Ovary (tissue), 9 donors: Measurements from ENCODE around the gene COL9A3. TPM values are rescaled to one million over a fixed set of nuclear protein-coding genes. Genes with fewer than 3 reads are reported as not detected.

Source experiments
- DNase-seq, 5 donors: peaks; one replicate each; pipeline ENCODE4 v3.0.0-alpha.2; 2019 to 2020
- H3K27ac ChIP-seq, 2 donors: fragments of 200-600 bp; one replicate each; pipeline versions ENCODE4 v1.5.1 to v1.8.0; 2019 to 2022
- H3K27me3 ChIP-seq: fragments of 200-600 bp; one replicate; pipeline ENCODE4 v1.8.0; 2022
- H3K36me3 ChIP-seq: fragments of 200-600 bp; sonication (generic); one replicate; pipeline ENCODE4 v1.5.1; 2019
- H3K4me1 ChIP-seq: one replicate; pipeline ENCODE4 v1.8.1; 2013; ENCODE audit warnings: mild to moderate bottlenecking, moderate library complexity; ENCODE audit not compliant: insufficient read depth
- H3K4me3 ChIP-seq: fragments of 200-600 bp; sonication (generic); one replicate; pipeline ENCODE4 v1.5.1; 2017
- H3K9me3 ChIP-seq, 2 donors: fragments of 200-600 bp in 1 of 2; sonication (generic) in 1 of 2; one replicate each; pipeline versions ENCODE4 v1.5.1 to v1.8.1; 2013 to 2019; ENCODE audit warnings: mild to moderate bottlenecking in 1 of 2, moderate library complexity in 1 of 2
- CTCF ChIP-seq, 3 donors: fragments of 450-650 bp in 2 of 3; fragments of 200-600 bp in 1 of 3; IDR thresholded peaks; one replicate each; pipeline versions ENCODE4 v1.5.1 to v1.8.0; 2016 to 2022; ENCODE audit warnings: antibody characterized with exemption in 3 of 3, mild to moderate bottlenecking in 1 of 3
- EP300 ChIP-seq: sonication (generic); formaldehyde crosslinking; IDR thresholded peaks from one replicate; pipeline ENCODE4 v1.6.1; 2017; ENCODE audit warnings: antibody characterized with exemption
- POLR2A ChIP-seq: fragments of 450-650 bp; IDR thresholded peaks from one replicate; pipeline ENCODE4 v1.6.1; 2017; ENCODE audit warnings: antibody characterized with exemption, mild to moderate bottlenecking, moderate library complexity
- WGBS, 3 donors: extraction: QIAGEN DNeasy Blood & Tissue Kit in 1 of 3; methylation state at CpG; one replicate each; pipeline versions ENCODE4 v1.1.5 to v1.1.7; 2013 to 2017; 5-methylcytosine and 5-hydroxymethylcytosine counted together
- intact Hi-C, 4 donors: fragments of 100-400 bp; cut with DNase I; formaldehyde crosslinking; loops; one replicate each; pipeline versions ENCODE4 v1.11.0 to v1.15.1; 2022 to 2023
- polyA plus RNA-seq, 2 donors: library from polyadenylated mRNA; stranded (reverse); fragments of 200-250 nt in 1 of 2; fragments of 350-450 nt in 1 of 2; fragmentation: Illumina TruSeq in 1 of 2; extraction: RNeasy Lipid Tissue Mini Kit (QIAGEN cat#74804) in 1 of 2; gene quantifications; one replicate each; pipeline ENCODE4 v1.2.3, GENCODE V29; 2013 to 2014
- total RNA-seq, 7 donors: library from RNA; depleted of rRNA in 2 of 7; stranded (reverse); fragments of >200 nt in 2 of 7; fragmentation: NEBNext Ultra II Directional in 3 of 7; extraction: Animal tissue kit (Norgen Biotek cat#: 25700) in 3 of 7; gene quantifications; one replicate each; pipeline versions ENCODE4 v1.1.0 to v1.2.4, GENCODE V29; 2016 to 2023
- donor health status: DM: no; HTN: no; CAD: no; lungs with moderate emphysema.
- donor health status: DM: no; HTN: no; CAD: no.
- donor health status: Bipolar disorder and iron deficiency.
- donor health status: DM: yes; HTN: yes; CAD: no.
- donor health status: DM: no; HTN: no; CAD: no.
- donor health status: DM: yes; HTN: yes; CAD: no.

Gene COL9A3
- total and polyA plus RNA-seq, 9 donors: 0.65 to 3.0 (median 1.6) TPM; not detected in 1

- DNase-seq: peak in 1 of 5 donors; percentile 50
- 10 to 12% (median 11%) methylated on average over 23 to 24 of the region's 24 CpGs for WGBS, 3 donors
Observed at GRCh38 chr20:62860391-62860923, 43.6 kb downstream of the COL9A3 start.

GRCh38 chr20:62860924-62861691 is 44.3 kb downstream of the COL9A3 start:
- Histone ChIP-seq H3K9me3 (no peaks in the 10 kb centered on the region), H3K36me3 (no peaks in the 10 kb centered on the region), H3K27ac (no peak overlapping the region), H3K27me3 (no peaks in the 10 kb centered on the region), H3K4me3 (peak overlapping the region; percentile 43), H3K4me1 (peaks cover 7% of the 10 kb centered on the region)
- 1 to 2% (median 1%) methylated on average over 18 to 129 of the region's 129 CpGs for WGBS, 3 donors
- intact Hi-C loops: no loop called here
- DNase-seq: peak in 3 of 5 donors; percentile 60 to 67 (median 65)
- no peak for TF ChIP-seq CTCF (IDR thresholded peaks at IDR 0.05)
- TF ChIP-seq EP300: no peak
- TF ChIP-seq POLR2A: no peak

More at GRCh38 chr20:62860391-62860923, 43.6 kb downstream of the COL9A3 start:
- Histone ChIP-seq H3K36me3 (no peaks in the 10 kb centered on the region), H3K9me3 (no peaks in the 10 kb centered on the region), H3K27me3 (no peaks in the 10 kb centered on the region), H3K27ac (no peak overlapping the region), H3K4me3 (peak overlapping the region; percentile 43), H3K4me1 (peaks cover 7% of the 10 kb centered on the region)
- intact Hi-C loops: no loop called here
- TF ChIP-seq EP300: no peak
- no peak for TF ChIP-seq CTCF (IDR thresholded peaks at IDR 0.05)
- TF ChIP-seq POLR2A: no peak

GRCh38 chr20:62861726-62862336 is 45.0 kb downstream of the COL9A3 start, which contains the start of gene TCFL5:
Gene TCFL5, minus strand, starts transcription at chr20:62861822. Its CDS starts 152 bp downstream, at chr20:62861670.
- H3K36me3 ChIP-seq: no peaks in the 10 kb centered on the region
- TF ChIP-seq POLR2A (no peak), CTCF (IDR thresholded peaks at IDR 0.05) (no peak), EP300 (no peak)
- peaks cover 7% of the 10 kb centered on the region for H3K4me1 ChIP-seq
- WGBS, 3 donors: 5 to 39% (median 17%) methylated on average over 16 to 69 of the region's 70 CpGs
- peak within 1 kb of the TSS; percentile 43 for H3K4me3 ChIP-seq
- intact Hi-C loops: no loop called here
- peak within 1 kb of the TSS in 1 of 2 donors; percentile 45 for H3K27ac ChIP-seq
- peak; percentile 89 to 97 (median 94) for DNase-seq
- H3K27me3 ChIP-seq: no peaks in the 10 kb centered on the region
- no peaks in the 10 kb centered on the region for H3K9me3 ChIP-seq

GRCh38 chr20:62864207-62864606 is 47.4 kb downstream of the COL9A3 start:
- intact Hi-C loops: no loop called here
- no peak for DNase-seq
- Histone ChIP-seq H3K4me1 (peaks cover 7% of the 10 kb centered on the region), H3K27ac (no peak overlapping the region), H3K36me3 (no peaks in the 10 kb centered on the region), H3K9me3 (no peaks in the 10 kb centered on the region), H3K4me3 (no peak overlapping the region), H3K27me3 (no peaks in the 10 kb centered on the region)
- WGBS, 3 donors: 91 to 94% (median 91%) methylated on average over 7 of the region's 7 CpGs
- TF ChIP-seq CTCF (IDR thresholded peaks at IDR 0.05) (no peak), EP300 (no peak), POLR2A (no peak)
